K562 (cell line): ENCODE results near the gene PPP1CC. TPM values are rescaled to one million over a fixed set of nuclear protein-coding genes. Genes with fewer than 3 reads are reported as not detected.
A peak's percentile ranks its signal among the peaks of the same experiment; 100 is the strongest.

Source experiments
- ARHGAP35 ChIP-seq: fragments of 450-650 bp; IDR thresholded peaks from 2 replicates; pipeline ENCODE4 v1.6.1; 2018; ENCODE audit not compliant: partially characterized antibody
- BMI1 ChIP-seq: fragments of 150-350 bp; IDR thresholded peaks from 2 replicates; pipeline ENCODE4 v1.6.1; 2014; ENCODE audit warnings: low read length
- BRF1 ChIP-seq: IDR thresholded peaks from 3 replicates; pipeline ENCODE4 v1.6.1; 2011; ENCODE audit warnings: borderline replicate concordance, mild to moderate bottlenecking; ENCODE audit not compliant: insufficient read length; ENCODE audit errors: extremely low read depth
- CREM ChIP-seq: IDR thresholded peaks from 2 replicates; pipeline ENCODE4 v1.6.1; 2014; ENCODE audit warnings: antibody characterized with exemption, low read depth
- ESRRA ChIP-seq: fragments of 450-650 bp; IDR thresholded peaks from 2 replicates; pipeline ENCODE4 v1.6.1; 2014; ENCODE audit warnings: low read depth, mild to moderate bottlenecking, moderate library complexity, borderline replicate concordance
- GTF2E2 ChIP-seq: fragments of 200-800 bp; sonication (Bioruptor generic); IDR thresholded peaks from 2 replicates; pipeline ENCODE4 v1.6.1; 2016; ENCODE audit warnings: missing genetic modification characterization, missing compliant biosample characterization
- HOXB6 ChIP-seq: fragments of 250-450 bp; sonication (Bioruptor Pico); IDR thresholded peaks from 2 replicates; pipeline ENCODE4 v1.5.1; 2022; ENCODE audit warnings: mild to moderate bottlenecking, borderline replicate concordance
- KAT7 ChIP-seq: sonication (generic); formaldehyde crosslinking; IDR thresholded peaks from 2 replicates; pipeline ENCODE4 v1.8.0; 2022; ENCODE audit warnings: missing genetic modification reagents, mild to moderate bottlenecking, borderline replicate concordance
- MAX ChIP-seq: sonication (generic); formaldehyde crosslinking; IDR thresholded peaks from 2 replicates; pipeline ENCODE4 v1.9.0; 2022; ENCODE audit warnings: mild to moderate bottlenecking, missing genetic modification reagents
- MLLT1 ChIP-seq, 2 experiments: fragments of 450-650 bp; IDR thresholded peaks; 2 replicates each; pipeline ENCODE4 v1.6.1; 2016
- NCOA4 ChIP-seq: fragments of 450-650 bp; IDR thresholded peaks from 2 replicates; pipeline ENCODE4 v1.6.1; 2018; ENCODE audit warnings: mild to moderate bottlenecking; ENCODE audit not compliant: partially characterized antibody
- RBFOX2 ChIP-seq: fragments of 200-400 bp; formaldehyde crosslinking; IDR thresholded peaks from 2 replicates; pipeline ENCODE4 v1.6.1; 2017; ENCODE audit warnings: low read depth, mild to moderate bottlenecking, low read length, moderate library complexity
- RBM22 ChIP-seq: fragments of 200-400 bp; formaldehyde crosslinking; IDR thresholded peaks from 2 replicates; pipeline ENCODE4 v1.6.1; 2018; ENCODE audit warnings: low read length, low read depth; ENCODE audit not compliant: poor library complexity, severe bottlenecking
- RNF2 ChIP-seq: sonication (generic); IDR thresholded peaks from 2 replicates; pipeline ENCODE4 v1.6.1; 2016
- TRIM24 ChIP-seq, 2 experiments: fragments of 450-650 bp; IDR thresholded peaks; 2 replicates each; pipeline ENCODE4 v1.6.1; 2016
- TRIM28 ChIP-seq: fragments of 450-650 bp; IDR thresholded peaks from 2 replicates; pipeline ENCODE4 v1.6.1; 2017
- UBTF ChIP-seq, 2 experiments: IDR thresholded peaks; 2 replicates each; pipeline ENCODE4 v1.6.1; 2012; ENCODE audit warnings: improper control_type of control experiment in 2 of 2, low read depth in 2 of 2, low read length in 2 of 2, borderline replicate concordance in 1 of 2
- ZBTB17 ChIP-seq: fragments of 450-650 bp; formaldehyde crosslinking; IDR thresholded peaks from 2 replicates; pipeline ENCODE4 v1.4.0; 2020; ENCODE audit warnings: mild to moderate bottlenecking
- ZBTB7A ChIP-seq: IDR thresholded peaks from 2 replicates; pipeline ENCODE4 v1.6.1; 2011; ENCODE audit warnings: low read depth, mild to moderate bottlenecking, low read length, moderate library complexity, borderline replicate concordance; ENCODE audit not compliant: control insufficient read depth
- ZBTB8A ChIP-seq: fragments of 450-650 bp; IDR thresholded peaks from 2 replicates; pipeline ENCODE4 v1.6.1; 2018; ENCODE audit warnings: mild to moderate bottlenecking, moderate library complexity; ENCODE audit not compliant: partially characterized antibody
- ZNF23 ChIP-seq: fragments of 250-450 bp; sonication (Bioruptor Pico); IDR thresholded peaks from 2 replicates; pipeline ENCODE4 v1.4.0; 2020; ENCODE audit warnings: mild to moderate bottlenecking
- ZNF347 ChIP-seq: fragments of 450-650 bp; formaldehyde crosslinking; IDR thresholded peaks from 2 replicates; pipeline ENCODE4 v1.4.0; 2020; ENCODE audit warnings: low read depth, mild to moderate bottlenecking, moderate library complexity
- ZNF436 ChIP-seq: fragments of 250-450, 450-650 bp; sonication (Bioruptor Pico); formaldehyde crosslinking; IDR thresholded peaks from 2 replicates; pipeline ENCODE4 v1.7.0; 2020; ENCODE audit warnings: mild to moderate bottlenecking
- ZNF584 ChIP-seq: fragments of 200-800 bp; sonication (Bioruptor generic); IDR thresholded peaks from 2 replicates; pipeline ENCODE4 v1.6.1; 2016; ENCODE audit warnings: low read depth, mild to moderate bottlenecking, missing genetic modification characterization, missing compliant biosample characterization
- polyA plus RNA-seq, 8 experiments: library from polyadenylated mRNA; depleted of rRNA in 4 of 8; stranded (reverse) in 5 of 8; unstranded in 3 of 8; fragments of >200 nt; fragmentation: Nextera tagmentation in 2 of 8; fragmentation: Illumina TruSeq in 1 of 8; extraction: Ambion mirVana in 2 of 8; extraction: Trizol in 1 of 8; gene quantifications; 2 replicates each; pipeline versions ENCODE4 v1.2.1 to v1.2.3, GENCODE V29; 2011 to 2014; ENCODE audit warnings: inconsistent platforms in 1 of 8, missing spikeins in 1 of 8
- total RNA-seq, 7 experiments: library from RNA; depleted of rRNA in 6 of 7; stranded (reverse); fragments of >200 nt in 6 of 7; fragmentation: Illumina TruSeq in 2 of 7; extraction: Trizol in 2 of 7; gene quantifications; 2 replicates each; pipeline versions ENCODE4 v1.2.1 to v1.2.3, GENCODE V29; 2011 to 2021; ENCODE audit warnings: low replicate concordance in 1 of 7
- TF ChIP-seq, protein P1 (sequence below): fragments of 250-450 bp; sonication (Bioruptor Pico); IDR thresholded peaks from 2 replicates; pipeline ENCODE4 v1.8.0; 2022; ENCODE audit warnings: inconsistent platforms, mild to moderate bottlenecking, moderate library complexity, borderline replicate concordance

Gene PPP1CC
- total and polyA plus RNA-seq, 9 of the 15 experiments (the other 6 are each of a cell fraction or from before 2014, with no cell fraction given): 67.4 to 286 (median 195) TPM

DNA sequence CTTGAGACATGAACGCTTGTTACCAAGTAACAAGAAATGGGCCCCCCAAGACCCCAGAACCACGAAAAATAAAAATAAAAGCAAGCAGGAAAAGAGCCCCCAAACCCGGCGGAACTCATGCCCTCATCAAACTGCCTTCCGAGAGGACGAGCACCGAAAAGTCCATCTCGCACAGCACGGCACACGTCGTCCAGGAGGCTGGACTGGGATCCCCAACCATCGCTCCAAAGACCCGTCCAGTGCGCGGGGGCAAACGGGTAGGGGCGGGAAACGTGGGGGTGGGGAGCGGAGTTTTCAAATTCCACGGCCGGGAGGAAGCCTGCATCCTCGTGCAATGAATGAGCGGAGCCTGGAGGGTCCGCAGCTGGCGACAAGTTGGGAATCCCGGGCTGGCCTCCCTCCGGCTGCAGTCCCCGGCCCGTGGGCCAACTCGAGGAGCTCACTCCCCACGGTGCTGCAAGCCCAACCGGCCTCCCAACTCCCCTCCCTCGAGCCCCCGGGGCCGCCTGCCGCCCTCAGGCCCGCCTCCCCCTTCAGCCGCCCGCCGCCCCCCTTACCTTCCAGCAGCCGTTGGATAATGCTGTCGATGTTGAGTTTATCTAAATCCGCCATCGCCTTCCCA is 484 bp downstream of the PPP1CC start (continued):
- TF ChIP-seq RBM22 (peak; percentile 7), ZNF584 (CRISPR knock-in tag) (no peak), ZBTB8A (no peak), UBTF (IDR thresholded peaks at IDR 0.05; ENCODE audit: borderline replicate concordance in 1 of 2, low read depth in 2 of 2, low read length in 2 of 2) (peak in 1 of 2 experiments; percentile 41; a peak in 2 of 4 replicates), ARHGAP35 (no peak), TRIM24 (IDR thresholded peaks at IDR 0.05) (no peak), ZBTB17 (CRISPR knock-in tag) (peak; percentile 55; the same call in 1 of the 2 replicates), MLLT1 (IDR thresholded peaks at IDR 0.05) (peak in 1 of 2 experiments; percentile 42; a peak in 1 of 4 replicates), GTF2E2 (tag) (peak; percentile 68; the same call in 1 of the 2 replicates), CREM (no peak), ZNF347 (CRISPR knock-in tag) (no peak), BRF1 (no peak), BMI1 (no peak), MAX (CRISPR knock-in tag) (no peak), ESRRA (no peak), TRIM28 (no peak), KAT7 (CRISPR knock-in tag) (0 out of 2 replicates have a peak, but pooled peaks have one; percentile 17), ZBTB7A (0 out of 2 replicates have a peak, but pooled peaks have one; percentile 12), RBFOX2 (peak; percentile 41; the same call in 1 of the 2 replicates), HOXB6 (CRISPR knock-in tag) (no peak), ZNF23 (CRISPR knock-in tag) (no peak), ZNF436 (CRISPR knock-in tag) (no peak), NCOA4 (no peak), RNF2 (no peak)
- TF ChIP-seq, protein P1, sequence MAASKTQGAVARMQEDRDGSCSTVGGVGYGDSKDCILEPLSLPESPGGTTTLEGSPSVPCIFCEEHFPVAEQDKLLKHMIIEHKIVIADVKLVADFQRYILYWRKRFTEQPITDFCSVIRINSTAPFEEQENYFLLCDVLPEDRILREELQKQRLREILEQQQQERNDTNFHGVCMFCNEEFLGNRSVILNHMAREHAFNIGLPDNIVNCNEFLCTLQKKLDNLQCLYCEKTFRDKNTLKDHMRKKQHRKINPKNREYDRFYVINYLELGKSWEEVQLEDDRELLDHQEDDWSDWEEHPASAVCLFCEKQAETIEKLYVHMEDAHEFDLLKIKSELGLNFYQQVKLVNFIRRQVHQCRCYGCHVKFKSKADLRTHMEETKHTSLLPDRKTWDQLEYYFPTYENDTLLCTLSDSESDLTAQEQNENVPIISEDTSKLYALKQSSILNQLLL: no peak
